Endothelial cell of umbilical vein (primary cell): Measurements from ENCODE around the gene PAN3. TPM values are rescaled to one million over a fixed set of nuclear protein-coding genes. Genes with fewer than 3 reads are reported as not detected.

Experiments used
- BruUV-seq: library from RNA; stranded (reverse); fragments of 400-500 nt; replicated peaks from 2 replicates; lab custom pipeline; 2021; lab: Mats Ljungman, UMichigan
- CTCF ChIA-PET: fragments of 300-600, 350-600 bp; sonication (Branson Sonifier 250); formaldehyde crosslinking; loops from one replicate; lab custom pipeline; 2021; ENCODE audit warnings: antibody characterized with exemption, inconsistent platforms; lab: Charles Lee
- POLR2A ChIA-PET: fragments of 300-600, 350-600 bp; sonication (Branson Sonifier 250); formaldehyde crosslinking; loops from one replicate; lab custom pipeline; 2021; ENCODE audit warnings: antibody characterized with exemption, inconsistent platforms; lab: Charles Lee
- DNase-seq: peaks from one replicate; pipeline ENCODE4 v3.0.0-alpha.2; 2011; ENCODE audit warnings: low read depth, low spot score
- FAIRE-seq: peaks from 2 replicates; lab custom pipeline; 2011; peaks lifted over from hg19 to GRCh38; lab: Jason Lieb, UNC
- H2AFZ ChIP-seq: 2 replicates; pipeline ENCODE4 v1.6.0; 2012; ENCODE audit warnings: low read depth, low read length, control low read depth, inconsistent platforms
- H3K27ac ChIP-seq: 2 replicates; pipeline ENCODE4 v1.5.1; 2011; ENCODE audit warnings: low read depth, mild to moderate bottlenecking, control low read depth, low read length, moderate library complexity; ENCODE audit not compliant: insufficient read depth
- H3K27me3 ChIP-seq, 2 experiments: 2 replicates each; pipeline versions ENCODE4 v1.6.0 to v1.6.1; 2011; ENCODE audit warnings: low read length in 2 of 2, mixed read lengths in 1 of 2; ENCODE audit not compliant: control insufficient read depth in 2 of 2, insufficient read depth in 2 of 2
- H3K36me3 ChIP-seq, 2 experiments: 2 replicates in 1 of 2; 3 replicates in 1 of 2; pipeline ENCODE4 v1.5.1; 2011; ENCODE audit warnings: low read length in 2 of 2, mild to moderate bottlenecking in 1 of 2, moderate library complexity in 1 of 2; ENCODE audit not compliant: control insufficient read depth in 2 of 2, insufficient read depth in 2 of 2; ENCODE audit errors: extremely low read depth in 1 of 2
- H3K4me1 ChIP-seq: 3 replicates; pipeline ENCODE4 v1.5.1; 2011; ENCODE audit warnings: mild to moderate bottlenecking, low read length; ENCODE audit not compliant: control insufficient read depth, insufficient read depth; ENCODE audit errors: extremely low read depth
- H3K4me2 ChIP-seq: 2 replicates; pipeline ENCODE4 v1.6.1; 2011; ENCODE audit warnings: low read length, control low read depth, mixed read lengths; ENCODE audit not compliant: insufficient read depth
- H3K4me3 ChIP-seq, 3 experiments: fragments of 200-600 bp in 1 of 3; sonication (generic), shearing (Covaris generic) in 1 of 3; replicated peaks in 1 of 3; 2 replicates each; pipeline ENCODE4 v1.5.1; 2011 to 2016; ENCODE audit warnings: control low read depth in 3 of 3, low read length in 3 of 3, mild to moderate bottlenecking in 2 of 3, inconsistent platforms in 1 of 3, low read depth in 1 of 3, moderate library complexity in 1 of 3; ENCODE audit not compliant: insufficient read depth in 1 of 3
- H3K79me2 ChIP-seq: 2 replicates; pipeline ENCODE4 v1.6.0; 2012; ENCODE audit warnings: low read length, inconsistent platforms; ENCODE audit not compliant: control insufficient read depth, insufficient read depth
- H3K9ac ChIP-seq: replicated peaks from 2 replicates; pipeline ENCODE3; 2011; ENCODE audit warnings: low read length, control low read depth; ENCODE audit not compliant: insufficient read depth; ENCODE audit errors: extremely low read depth
- H3K9me1 ChIP-seq: replicated peaks from 3 replicates; pipeline ENCODE4 v1.6.0; 2011; ENCODE audit warnings: mild to moderate bottlenecking, low read length; ENCODE audit not compliant: control insufficient read depth, insufficient read depth; ENCODE audit errors: extremely low read depth
- H3K9me3 ChIP-seq: replicated peaks from 2 replicates; pipeline ENCODE4 v1.5.1; 2012; ENCODE audit warnings: low read length, inconsistent platforms; ENCODE audit not compliant: control insufficient read depth, insufficient read depth
- H4K20me1 ChIP-seq: replicated peaks from 2 replicates; pipeline ENCODE3; 2011; ENCODE audit warnings: mild to moderate bottlenecking, low read length; ENCODE audit not compliant: control insufficient read depth, insufficient read depth; ENCODE audit errors: extremely low read depth
- EZH2 ChIP-seq: IDR thresholded peaks from 2 replicates; pipeline ENCODE4 v1.6.1; 2012; ENCODE audit warnings: borderline replicate concordance, low read depth, mild to moderate bottlenecking, moderate library complexity, low read length, inconsistent platforms; ENCODE audit not compliant: severe bottlenecking
- FOS ChIP-seq: IDR thresholded peaks from 2 replicates; pipeline ENCODE4 v1.6.1; 2011; ENCODE audit warnings: mild to moderate bottlenecking, low read length, moderate library complexity, borderline replicate concordance; ENCODE audit not compliant: insufficient read depth
- GATA2 ChIP-seq: IDR thresholded peaks from 2 replicates; pipeline ENCODE4 v1.7.0; 2011; ENCODE audit warnings: low read depth, mild to moderate bottlenecking, moderate library complexity, mixed read lengths, low read length; ENCODE audit not compliant: insufficient read length, insufficient read depth
- JUN ChIP-seq: IDR thresholded peaks from 2 replicates; pipeline ENCODE4 v1.6.1; 2011; ENCODE audit warnings: borderline replicate concordance, low read depth; ENCODE audit not compliant: insufficient read length, insufficient read depth
- MYC ChIP-seq: IDR thresholded peaks from one replicate; pipeline ENCODE4 v1.6.1; 2011; ENCODE audit warnings: mild to moderate bottlenecking, low read depth, low read length
- POLR2A ChIP-seq: IDR thresholded peaks from 2 replicates; pipeline ENCODE4 v1.6.1; 2012; ENCODE audit warnings: low read depth, mild to moderate bottlenecking, control low read depth, low read length
- POLR2AphosphoS5 ChIP-seq: IDR thresholded peaks from 2 replicates; pipeline ENCODE4 v1.6.1; 2012; ENCODE audit warnings: low read depth, mild to moderate bottlenecking, control low read depth, low read length, moderate library complexity; ENCODE audit not compliant: insufficient read depth
- dilution Hi-C: fragments of 300-500 bp; cut with MboI; formaldehyde crosslinking; loops from one replicate; pipeline ENCODE4 v1.15.0; 2019; ENCODE audit warnings: low sequenced_read_pairs; ENCODE audit not compliant: extremely low pct_ligation_motif_present
- intact Hi-C: fragments of 100-400 bp; cut with micrococcal nuclease; formaldehyde crosslinking; loops from one replicate; pipeline ENCODE4 v1.10.0; 2022
- polyA plus RNA-seq, 4 experiments: library from polyadenylated mRNA; depleted of rRNA in 3 of 4; stranded (reverse) in 3 of 4; unstranded in 1 of 4; fragments of >200 nt; gene quantifications; 2 replicates each; pipeline versions ENCODE4 v1.2.1 to v1.2.3, GENCODE V29; 2011 to 2012; ENCODE audit warnings: missing spikeins in 1 of 4
- total RNA-seq: library from RNA; stranded (reverse); gene quantifications from 2 replicates; pipeline ENCODE4 v1.2.3, GENCODE V29; 2021
- TF ChIP-seq, protein P1 (sequence below): IDR thresholded peaks from 2 replicates; pipeline ENCODE4 v1.6.1; 2011; ENCODE audit not compliant: insufficient read depth, insufficient read length
- TF ChIP-seq, protein P2 (sequence below), 2 donors: IDR thresholded peaks; 1 replicate in 1 of 2; 2 replicates in 1 of 2; pipeline ENCODE4 v1.5.1; 2011; ENCODE audit warnings: low read length in 2 of 2, mild to moderate bottlenecking in 2 of 2, moderate library complexity in 2 of 2, control low read depth in 1 of 2, inconsistent platforms in 1 of 2, low read depth in 1 of 2; ENCODE audit not compliant: insufficient read depth in 1 of 2; ENCODE audit errors: extremely low read depth in 1 of 2

The PAN3 gene
- total and polyA plus RNA-seq, 2 donors (not counting 3 experiments of a cell fraction or from before 2014, with no cell fraction given): 8.5 to 31.9 TPM

DNA sequence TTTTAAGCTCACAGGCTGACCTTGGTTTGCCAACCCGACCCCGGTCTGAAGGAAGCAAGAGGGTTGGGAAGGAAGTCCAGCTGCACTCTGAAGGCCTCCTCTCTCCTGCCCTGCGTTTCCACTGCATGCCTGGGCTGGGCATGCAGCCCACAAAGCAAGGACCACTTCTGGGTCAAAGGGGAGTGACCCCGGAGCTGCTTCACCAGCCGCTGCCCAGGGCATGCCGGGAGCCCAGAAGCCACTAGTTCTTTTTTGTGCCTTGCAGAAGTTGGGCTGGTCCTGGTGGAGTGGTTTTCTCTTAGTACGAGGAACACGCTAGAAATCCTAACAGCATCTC, 189.9 kb downstream of the PAN3 start:
- no peak for DNase-seq
- Histone ChIP-seq H2AFZ (no peak overlapping the region), H4K20me1 (no peaks in the 10 kb centered on the region), H3K27ac (peak overlapping the region; percentile 98), H3K9me1 (no peaks in the 10 kb centered on the region), H3K4me3 (no peak overlapping the region), H3K27me3 (no peaks in the 10 kb centered on the region), H3K9ac (no peak overlapping the region), H3K4me2 (no peak overlapping the region), H3K9me3 (no peaks in the 10 kb centered on the region), H3K79me2 (no peaks in the 10 kb centered on the region), H3K4me1 (peaks cover 58% of the 10 kb centered on the region), H3K36me3 (no peaks in the 10 kb centered on the region)
- FAIRE-seq: no peak
- dilution Hi-C loops: no loop called here
- TF ChIP-seq MYC: no peak
- POLR2A ChIA-PET: no interaction called here
- CTCF ChIA-PET: interaction anchor here (0.9 to 3.1 kb wide), 11 partner anchors 9 to 312 kb away, joined by 3 to 10 read pairs (median 4); no protein-coding TSS in a partner anchor
- intact Hi-C loops: loop anchor here (2.0 kb wide), 1 partner anchor 205 kb away; no protein-coding TSS in a partner anchor
- no TSS peak for BruUV-seq

DNA sequence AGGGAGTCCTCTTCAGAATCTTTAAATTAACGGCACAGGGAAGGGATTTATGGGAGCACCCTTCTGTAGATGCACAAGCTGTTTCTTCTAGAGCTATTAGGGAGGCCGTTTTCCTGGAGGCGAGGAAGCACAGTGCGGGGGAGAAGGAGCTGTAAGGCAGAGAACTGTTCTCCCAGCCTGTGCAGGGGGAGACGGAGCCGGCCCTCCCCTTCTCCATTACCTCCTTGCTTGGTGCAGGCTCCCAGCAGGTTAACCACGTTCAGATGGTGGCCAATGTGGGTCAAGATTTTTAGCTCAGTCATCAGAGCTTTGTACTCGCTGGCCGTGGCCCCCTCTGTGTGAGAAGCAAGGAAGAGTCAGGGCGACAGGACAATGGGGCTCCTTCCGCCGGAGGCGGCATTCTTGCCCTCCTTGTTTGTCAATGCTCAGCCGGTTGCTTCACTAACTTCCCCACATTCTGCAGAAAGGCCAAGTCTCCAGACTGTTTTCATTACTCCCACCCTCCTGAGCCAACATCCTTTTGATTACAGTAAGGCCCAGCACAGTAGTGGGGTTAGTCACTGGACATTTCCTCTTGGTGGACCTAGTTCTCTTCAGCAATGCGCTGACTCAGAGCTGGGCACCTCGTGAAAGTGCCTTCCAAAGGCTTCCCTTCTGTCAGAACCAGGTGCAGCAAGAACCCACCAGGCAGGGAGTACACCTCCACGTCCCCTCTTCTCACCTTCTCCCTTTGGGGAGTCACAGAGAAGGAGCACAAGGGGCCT, 191.2 kb downstream of the PAN3 start:
- H2AFZ ChIP-seq: no peak overlapping the region
- POLR2A ChIA-PET: interaction anchor here (1.0 to 1.2 kb wide), 2 partner anchors 8 to 163 kb away, joined by 3 read pairs; no protein-coding TSS in a partner anchor
- peak; percentile 100 for FAIRE-seq

More for the DNA sequence above, 191.2 kb downstream of the PAN3 start:
- dilution Hi-C loops: no loop called here
- H4K20me1 ChIP-seq: no peaks in the 10 kb centered on the region
- peak overlapping the region; percentile 86 for H3K9ac ChIP-seq
- intact Hi-C loops: loop anchor here (1.0 to 2.0 kb wide), 7 partner anchors 8 to 203 kb away; no protein-coding TSS in a partner anchor
- H3K4me2 ChIP-seq: peak overlapping the region; percentile 45
- peaks cover 57% of the 10 kb centered on the region for H3K4me1 ChIP-seq
- no peaks in the 10 kb centered on the region for H3K9me1 ChIP-seq
- H3K9me3 ChIP-seq: no peaks in the 10 kb centered on the region
- TSS peak; percentile 74 for BruUV-seq
- CTCF ChIA-PET: interaction anchor here (0.6 to 3.1 kb wide), 17 partner anchors 8 to 467 kb away, joined by 3 to 10 read pairs (median 4); no protein-coding TSS in a partner anchor
- H3K27ac ChIP-seq: peak overlapping the region; percentile 98
- no peaks in the 10 kb centered on the region for H3K36me3 ChIP-seq
- no peaks in the 10 kb centered on the region for H3K79me2 ChIP-seq
- H3K4me3 ChIP-seq: no peak overlapping the region
- peak; percentile 99 for DNase-seq
- no peaks in the 10 kb centered on the region for H3K27me3 ChIP-seq
- TF ChIP-seq, protein P1, sequence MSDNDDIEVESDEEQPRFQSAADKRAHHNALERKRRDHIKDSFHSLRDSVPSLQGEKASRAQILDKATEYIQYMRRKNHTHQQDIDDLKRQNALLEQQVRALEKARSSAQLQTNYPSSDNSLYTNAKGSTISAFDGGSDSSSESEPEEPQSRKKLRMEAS: no peak
- TF ChIP-seq FOS (peak; percentile 98), EZH2 (no peak), GATA2 (peak; percentile 92), POLR2AphosphoS5 (peak; percentile 88), MYC (peak; percentile 20), POLR2A (peak; percentile 77), JUN (peak; percentile 92)
- TF ChIP-seq, protein P2, sequence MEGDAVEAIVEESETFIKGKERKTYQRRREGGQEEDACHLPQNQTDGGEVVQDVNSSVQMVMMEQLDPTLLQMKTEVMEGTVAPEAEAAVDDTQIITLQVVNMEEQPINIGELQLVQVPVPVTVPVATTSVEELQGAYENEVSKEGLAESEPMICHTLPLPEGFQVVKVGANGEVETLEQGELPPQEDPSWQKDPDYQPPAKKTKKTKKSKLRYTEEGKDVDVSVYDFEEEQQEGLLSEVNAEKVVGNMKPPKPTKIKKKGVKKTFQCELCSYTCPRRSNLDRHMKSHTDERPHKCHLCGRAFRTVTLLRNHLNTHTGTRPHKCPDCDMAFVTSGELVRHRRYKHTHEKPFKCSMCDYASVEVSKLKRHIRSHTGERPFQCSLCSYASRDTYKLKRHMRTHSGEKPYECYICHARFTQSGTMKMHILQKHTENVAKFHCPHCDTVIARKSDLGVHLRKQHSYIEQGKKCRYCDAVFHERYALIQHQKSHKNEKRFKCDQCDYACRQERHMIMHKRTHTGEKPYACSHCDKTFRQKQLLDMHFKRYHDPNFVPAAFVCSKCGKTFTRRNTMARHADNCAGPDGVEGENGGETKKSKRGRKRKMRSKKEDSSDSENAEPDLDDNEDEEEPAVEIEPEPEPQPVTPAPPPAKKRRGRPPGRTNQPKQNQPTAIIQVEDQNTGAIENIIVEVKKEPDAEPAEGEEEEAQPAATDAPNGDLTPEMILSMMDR (IDR thresholded peaks at IDR 0.05; ENCODE audit: extremely low read depth in 1 of 2, insufficient read depth in 1 of 2, low read depth in 1 of 2, low read length in 2 of 2): no peak
